H9 (cell line): Measurements from ENCODE around the gene CACNA2D3. TPM values are rescaled to one million over a fixed set of nuclear protein-coding genes. Genes with fewer than 3 reads are reported as not detected.

Experiments
- DNase-seq: peaks from one replicate; pipeline ENCODE4 v3.0.0-alpha.2; 2017
- H2AFZ ChIP-seq: one replicate; pipeline ENCODE4 v1.6.1; 2013; ENCODE audit warnings: mild to moderate bottlenecking, low read length, control low read depth, moderate library complexity
- H2AK5ac ChIP-seq: 2 replicates; pipeline ENCODE4 v1.6.1; 2013; ENCODE audit warnings: low read length, control low read depth, mixed read lengths; ENCODE audit not compliant: insufficient read length
- H2BK120ac ChIP-seq: one replicate; pipeline ENCODE4 v1.6.1; 2013; ENCODE audit warnings: low read depth, mild to moderate bottlenecking, low read length, control low read depth, inconsistent platforms; ENCODE audit not compliant: poor library complexity, severe bottlenecking
- H2BK12ac ChIP-seq: 2 replicates; pipeline ENCODE4 v1.6.1; 2013; ENCODE audit warnings: low read length, control low read depth, mixed read lengths, low read depth; ENCODE audit not compliant: insufficient read length
- H2BK15ac ChIP-seq: 2 replicates; pipeline ENCODE4 v1.6.1; 2013; ENCODE audit warnings: low read depth, low read length, control low read depth
- H2BK20ac ChIP-seq: one replicate; pipeline ENCODE4 v1.6.1; 2013; ENCODE audit warnings: low read depth, mild to moderate bottlenecking, low read length, control low read depth, inconsistent platforms; ENCODE audit not compliant: poor library complexity, severe bottlenecking
- H2BK5ac ChIP-seq: 2 replicates; pipeline ENCODE4 v1.6.1; 2013; ENCODE audit warnings: low read length, control low read depth, mixed read lengths; ENCODE audit not compliant: insufficient read length
- H3K14ac ChIP-seq: 2 replicates; pipeline ENCODE4 v1.6.1; 2013; ENCODE audit warnings: low read length, control low read depth; ENCODE audit not compliant: insufficient read depth
- H3K18ac ChIP-seq: 2 replicates; pipeline ENCODE4 v1.6.1; 2013; ENCODE audit warnings: low read depth, mild to moderate bottlenecking, mixed read lengths, low read length, control low read depth; ENCODE audit not compliant: insufficient read length
- H3K23ac ChIP-seq: 2 replicates; pipeline ENCODE4 v1.6.1; 2013; ENCODE audit warnings: low read length, control low read depth, mixed read lengths, low read depth; ENCODE audit not compliant: insufficient read length
- H3K23me2 ChIP-seq: 2 replicates; pipeline ENCODE4 v1.6.1; 2013; ENCODE audit warnings: low read depth, mild to moderate bottlenecking, mixed read lengths, low read length, control low read depth; ENCODE audit not compliant: insufficient read length, poor library complexity, severe bottlenecking
- H3K27ac ChIP-seq: 2 replicates; pipeline ENCODE4 v1.5.1; 2013; ENCODE audit warnings: low read length, control low read depth, mixed read lengths, low read depth; ENCODE audit not compliant: insufficient read length
- H3K27me3 ChIP-seq: 2 replicates; pipeline ENCODE4 v1.6.1; 2013; ENCODE audit warnings: low read length, control low read depth, inconsistent platforms; ENCODE audit not compliant: insufficient read depth
- H3K4ac ChIP-seq: 2 replicates; pipeline ENCODE4 v1.6.1; 2013; ENCODE audit warnings: low read depth, mild to moderate bottlenecking, control low read depth, inconsistent platforms, low read length, moderate library complexity
- H3K4me1 ChIP-seq: 2 replicates; pipeline ENCODE4 v1.6.1; 2013; ENCODE audit warnings: low read length, control low read depth, inconsistent platforms; ENCODE audit not compliant: insufficient read depth
- H3K4me2 ChIP-seq: 2 replicates; pipeline ENCODE4 v1.6.1; 2013; ENCODE audit warnings: low read length, control low read depth, mixed read lengths; ENCODE audit not compliant: insufficient read length, insufficient read depth
- H3K56ac ChIP-seq: 2 replicates; pipeline ENCODE4 v1.6.1; 2013; ENCODE audit warnings: low read depth, mild to moderate bottlenecking, mixed read lengths, low read length, control low read depth; ENCODE audit not compliant: insufficient read length
- H3K79me1 ChIP-seq: 2 replicates; pipeline ENCODE4 v1.6.1; 2013; ENCODE audit warnings: low read depth, mild to moderate bottlenecking, moderate library complexity, low read length, control low read depth, inconsistent platforms; ENCODE audit not compliant: insufficient read depth, poor library complexity, severe bottlenecking
- H3K79me2 ChIP-seq: 2 replicates; pipeline ENCODE4 v1.6.1; 2013; ENCODE audit warnings: low read length, control low read depth, inconsistent platforms; ENCODE audit not compliant: insufficient read depth
- H3K9ac ChIP-seq: 2 replicates; pipeline ENCODE4 v1.6.1; 2013; ENCODE audit warnings: low read length, control low read depth, mixed read lengths; ENCODE audit not compliant: insufficient read length; ENCODE audit errors: extremely low read depth
- H3K9me3 ChIP-seq: one replicate; pipeline ENCODE4 v1.6.1; 2013; ENCODE audit warnings: low read depth, low read length, inconsistent platforms; ENCODE audit not compliant: control insufficient read depth
- H3T11ph ChIP-seq: one replicate; pipeline ENCODE4 v1.6.1; 2013; ENCODE audit warnings: mild to moderate bottlenecking, low read length, control low read depth, inconsistent platforms
- H4K20me1 ChIP-seq: one replicate; pipeline ENCODE4 v1.6.1; 2013; ENCODE audit not compliant: control insufficient read depth, insufficient read length, insufficient read depth
- H4K5ac ChIP-seq: 2 replicates; pipeline ENCODE4 v1.6.1; 2013; ENCODE audit warnings: low read depth, mild to moderate bottlenecking, mixed read lengths, low read length, control low read depth; ENCODE audit not compliant: insufficient read length
- H4K8ac ChIP-seq: replicated peaks from 2 replicates; pipeline ENCODE4 v1.6.1; 2013; ENCODE audit warnings: low read length, control low read depth, mixed read lengths, low read depth; ENCODE audit not compliant: insufficient read length
- H4K91ac ChIP-seq: 2 replicates; pipeline ENCODE4 v1.6.1; 2013; ENCODE audit warnings: low read depth, mild to moderate bottlenecking, moderate library complexity, mixed read lengths, low read length, control low read depth; ENCODE audit not compliant: insufficient read length
- H3K27ac Mint-ChIP-seq, 3 experiments: 2 replicates in 2 of 3; 3 replicates in 1 of 3; pipeline ENCODE4 v1.8.0; 2020 to 2021; ENCODE audit warnings: mixed read lengths in 3 of 3, mild to moderate bottlenecking in 1 of 3, moderate library complexity in 1 of 3
- H3K27me3 Mint-ChIP-seq: 2 replicates; pipeline ENCODE4 v1.8.0; 2021; ENCODE audit warnings: low read depth, mild to moderate bottlenecking, moderate library complexity, mixed read lengths
- H3K36me3 Mint-ChIP-seq, 3 experiments: 2 replicates in 2 of 3; 3 replicates in 1 of 3; pipeline ENCODE4 v1.8.0; 2020 to 2021; ENCODE audit warnings: low read depth in 3 of 3, mixed read lengths in 3 of 3; ENCODE audit not compliant: insufficient read depth in 1 of 3
- H3K4me1 Mint-ChIP-seq, 2 experiments: 2 replicates each; pipeline ENCODE4 v1.8.0; 2020; ENCODE audit warnings: mixed read lengths in 2 of 2
- H3K4me3 Mint-ChIP-seq, 2 experiments: 2 replicates in 1 of 2; 3 replicates in 1 of 2; pipeline ENCODE4 v1.8.0; 2020 to 2021; ENCODE audit warnings: mild to moderate bottlenecking in 2 of 2, mixed read lengths in 2 of 2, moderate library complexity in 1 of 2
- H3K9me3 Mint-ChIP-seq, 2 experiments: 2 replicates in 1 of 2; 3 replicates in 1 of 2; pipeline ENCODE4 v1.8.0; 2020; ENCODE audit warnings: mild to moderate bottlenecking in 2 of 2, mixed read lengths in 2 of 2, moderate library complexity in 1 of 2
- CTCF ChIP-seq: fragments of 200-600 bp; sonication (generic); conservative IDR thresholded peaks from 3 replicates; pipeline ENCODE4 v1.8.0; 2021; ENCODE audit warnings: antibody characterized with exemption, mild to moderate bottlenecking
- WGBS: extraction: QIAGEN DNeasy Blood & Tissue Kit; methylation state at CpG from one replicate; pipeline ENCODE4 v1.1.7; 2013; ENCODE audit warnings: missing lambda C conversion rate, low lambda C conversion rate, mixed read lengths; ENCODE audit not compliant: insufficient read length; ENCODE audit errors: extremely low coverage; 5-methylcytosine and 5-hydroxymethylcytosine counted together
- total RNA-seq: library from RNA; stranded (reverse); gene quantifications from 2 replicates; pipeline ENCODE4 v1.2.1, GENCODE V29; 2021

Gene CACNA2D3
- total RNA-seq, 1 experiment from 2014 or later, result 3.2 TPM

GRCh38 chr3:54550221-54550977 lies 428.0 kb downstream of the CACNA2D3 start:
- Histone ChIP-seq H2BK5ac (no peak overlapping the region), H3K4me2 (no peak overlapping the region), H3K79me2 (no peaks in the 10 kb centered on the region; the same call in 1 of the 2 replicates), H3K23ac (no peak overlapping the region), H3K14ac (no peak overlapping the region), H3K4me1 (no peaks in the 10 kb centered on the region), H3K9me3 (no peaks in the 10 kb centered on the region), H3K27ac (no peak overlapping the region), H4K91ac (no peak overlapping the region), H3K23me2 (no peaks in the 10 kb centered on the region), H2BK12ac (no peak overlapping the region), H2BK20ac (no peak overlapping the region), H2AK5ac (no peak overlapping the region), H2BK15ac (no peak overlapping the region), H3K18ac (no peak overlapping the region), H4K8ac (no peak overlapping the region), H3T11ph (no peak overlapping the region), H3K56ac (no peak overlapping the region), H3K79me1 (no peaks in the 10 kb centered on the region), H2BK120ac (no peak overlapping the region), H4K20me1 (no peaks in the 10 kb centered on the region), H3K27me3 (no peaks in the 10 kb centered on the region), H3K9ac (no peak overlapping the region), H4K5ac (no peak overlapping the region), H2AFZ (no peak overlapping the region), H3K4ac (no peak overlapping the region)
- 0 out of 4 replicates have a peak, but pooled peaks cover 0 to 3% of the 10 kb centered on the region in 2 experiments for H3K4me1 Mint-ChIP-seq
- WGBS, result no CpG with 5 or more reads among the region's 19 CpGs
- TF ChIP-seq CTCF, result no peak
- DNase-seq, result no peak
- no peaks in the 10 kb centered on the region for H3K9me3 Mint-ChIP-seq
- H3K36me3 Mint-ChIP-seq, result no peaks in the 10 kb centered on the region
- no peak overlapping the region for H3K4me3 Mint-ChIP-seq
- H3K27ac Mint-ChIP-seq, result no peak overlapping the region
- peaks cover 12% of the 10 kb centered on the region for H3K27me3 Mint-ChIP-seq
